ENCODE data around the gene AGR2.
"Not testable (repeated sequence)": the region's sequence is repeated elsewhere in the genome, so short reads cannot be mapped to it uniquely, and the experiment has no call there.

AGR2 gene

GRCh38 chr7:16773884-16774283 is 30.9 kb downstream of the AGR2 start:
- no peak for DNase-seq (ENCODE audit: low read depth)

- no peak for DNase-seq (ENCODE audit: low read depth)
These were observed 31.5 kb downstream of the AGR2 start for GRCh38 chr7:16773326-16773725.

GRCh38 chr7:16770657-16771329 is 34.0 kb downstream of the AGR2 start:
- no peak for DNase-seq (ENCODE audit: low read depth)

- not testable (repeated sequence) for DNase-seq (ENCODE audit: low read depth)
These were observed 34.8 kb downstream of the AGR2 start for GRCh38 chr7:16769994-16770393.

- DNase-seq (ENCODE audit: low read depth) = no peak
These were observed 39.4 kb downstream of the AGR2 start for GRCh38 chr7:16765436-16765859.

GRCh38 chr7:16764942-16765341 is 39.9 kb downstream of the AGR2 start:
- no peak for DNase-seq (ENCODE audit: low read depth)

- DNase-seq (ENCODE audit: low read depth) = no peak
These were observed 42.6 kb downstream of the AGR2 start for GRCh38 chr7:16762177-16762576.

GRCh38 chr7:16759840-16760239 is 45.0 kb downstream of the AGR2 start:
- no peak for DNase-seq (ENCODE audit: low read depth)

GRCh38 chr7:16758631-16759611 is 45.9 kb downstream of the AGR2 start:
- no peak for DNase-seq (ENCODE audit: low read depth)

- DNase-seq (ENCODE audit: low read depth) = no peak
These were observed 46.8 kb downstream of the AGR2 start for GRCh38 chr7:16758036-16758435.

- no peak for DNase-seq (ENCODE audit: low read depth)
These were observed 49.4 kb downstream of the AGR2 start for GRCh38 chr7:16755397-16755796.

- DNase-seq (ENCODE audit: low read depth) = no peak
These were observed 49.9 kb downstream of the AGR2 start for GRCh38 chr7:16754856-16755317.

GRCh38 chr7:16753932-16754855 is 50.6 kb downstream of the AGR2 start:
- no peak for DNase-seq (ENCODE audit: low read depth)

- peak; percentile 24 for DNase-seq (ENCODE audit: low read depth)
These were observed 51.5 kb downstream of the AGR2 start, which contains the start of gene TSPAN13 for GRCh38 chr7:16753102-16753931. Gene TSPAN13, plus strand, starts transcription at chr7:16753755. Its CDS starts 213 bp downstream, at chr7:16753968.

- no peak for DNase-seq (ENCODE audit: low read depth)
These were observed 57.7 kb downstream of the AGR2 start for GRCh38 chr7:16747102-16747501.

GRCh38 chr7:16745645-16746044 is 59.2 kb downstream of the AGR2 start:
- DNase-seq (ENCODE audit: low read depth) = no peak

- DNase-seq (ENCODE audit: low read depth) = no peak
These were observed 60.1 kb downstream of the AGR2 start for GRCh38 chr7:16744518-16745250.

- DNase-seq (ENCODE audit: low read depth) = no peak
These were observed 61.6 kb downstream of the AGR2 start for GRCh38 chr7:16743236-16743635.

- no peak for DNase-seq (ENCODE audit: low read depth)
These were observed 62.3 kb downstream of the AGR2 start for GRCh38 chr7:16742547-16742946.
